Measurements from ENCODE around the gene CHD9. TPM values are rescaled to one million over a fixed set of nuclear protein-coding genes. Genes with fewer than 3 reads are reported as not detected.

The CHD9 gene
- total RNA-seq, 1 experiment from 2014 or later = 18.9 TPM

- DNase-seq (ENCODE audit: low read depth, low spot score) = no peak
- CTCF ChIA-PET = no interaction called here
- Histone ChIP-seq H3K36me3 (ENCODE audit: control insufficient read depth in 1 of 2, insufficient read depth in 2 of 2, low read length in 2 of 2) (no peaks in the 10 kb centered on the region; a peak in 1 of 4 replicates), H3K9ac (ENCODE audit: low read length) (no peak overlapping the region), H3K9me2 (ENCODE audit: insufficient read depth) (no peaks in the 10 kb centered on the region), H4K20me1 (ENCODE audit: insufficient read depth) (no peaks in the 10 kb centered on the region), H3K27ac (ENCODE audit: low read depth, low read length) (no peak overlapping the region), H3K27me3 (ENCODE audit: insufficient read depth, low read length) (no peaks in the 10 kb centered on the region), H3K4me3 (replicated peaks in 1 of 2; ENCODE audit: low read depth in 1 of 2, low read length in 2 of 2) (no peak overlapping the region), H3K4me1 (ENCODE audit: control insufficient read depth in 1 of 2, insufficient read depth in 2 of 2, low read length in 2 of 2) (no peaks in the 10 kb centered on the region), H2AFZ (ENCODE audit: low read depth, low read length, poor library complexity, severe bottlenecking) (no peak overlapping the region), H3K79me2 (ENCODE audit: insufficient read depth, low read length) (no peaks in the 10 kb centered on the region), H3K4me2 (ENCODE audit: low read length) (no peak overlapping the region), H3K9me3 (ENCODE audit: control insufficient read depth in 1 of 2, insufficient read depth in 1 of 2, low read depth in 1 of 2, low read length in 2 of 2) (no peaks in the 10 kb centered on the region)
- no peak for ATAC-seq
- intact Hi-C loops (cut with micrococcal nuclease) = no loop called here
- BruUV-seq (replicated peaks) = no TSS peak
- POLR2A ChIA-PET = no interaction called here
- RAD21 ChIA-PET (ENCODE audit: low non-redundant PET in 1 of 2, low total read pairs in 2 of 2, uncharacterized antibody in 2 of 2, unreplicated experiment in 2 of 2) = no interaction called here
- TF ChIP-seq EZH2phosphoT487 (IDR thresholded peaks at IDR 0.05; ENCODE audit: borderline replicate concordance) (no peak), SIN3A (IDR thresholded peaks at IDR 0.05; ENCODE audit: low read depth) (no peak), FOSL1 (IDR thresholded peaks at IDR 0.05; ENCODE audit: low read depth) (no peak), YY1 (IDR thresholded peaks at IDR 0.05; ENCODE audit: extremely low read depth, insufficient replicate concordance, low read depth, low read length) (no peak), EZH2 (IDR thresholded peaks at IDR 0.05) (no peak), ZFX (IDR thresholded peaks at IDR 0.05) (no peak), EGR1 (IDR thresholded peaks at IDR 0.05; ENCODE audit: low read depth) (no peak), ATF3 (IDR thresholded peaks at IDR 0.05) (no peak), RAD21 (IDR thresholded peaks at IDR 0.05; ENCODE audit: low read depth) (no peak)
- TF ChIP-seq, protein P1, sequence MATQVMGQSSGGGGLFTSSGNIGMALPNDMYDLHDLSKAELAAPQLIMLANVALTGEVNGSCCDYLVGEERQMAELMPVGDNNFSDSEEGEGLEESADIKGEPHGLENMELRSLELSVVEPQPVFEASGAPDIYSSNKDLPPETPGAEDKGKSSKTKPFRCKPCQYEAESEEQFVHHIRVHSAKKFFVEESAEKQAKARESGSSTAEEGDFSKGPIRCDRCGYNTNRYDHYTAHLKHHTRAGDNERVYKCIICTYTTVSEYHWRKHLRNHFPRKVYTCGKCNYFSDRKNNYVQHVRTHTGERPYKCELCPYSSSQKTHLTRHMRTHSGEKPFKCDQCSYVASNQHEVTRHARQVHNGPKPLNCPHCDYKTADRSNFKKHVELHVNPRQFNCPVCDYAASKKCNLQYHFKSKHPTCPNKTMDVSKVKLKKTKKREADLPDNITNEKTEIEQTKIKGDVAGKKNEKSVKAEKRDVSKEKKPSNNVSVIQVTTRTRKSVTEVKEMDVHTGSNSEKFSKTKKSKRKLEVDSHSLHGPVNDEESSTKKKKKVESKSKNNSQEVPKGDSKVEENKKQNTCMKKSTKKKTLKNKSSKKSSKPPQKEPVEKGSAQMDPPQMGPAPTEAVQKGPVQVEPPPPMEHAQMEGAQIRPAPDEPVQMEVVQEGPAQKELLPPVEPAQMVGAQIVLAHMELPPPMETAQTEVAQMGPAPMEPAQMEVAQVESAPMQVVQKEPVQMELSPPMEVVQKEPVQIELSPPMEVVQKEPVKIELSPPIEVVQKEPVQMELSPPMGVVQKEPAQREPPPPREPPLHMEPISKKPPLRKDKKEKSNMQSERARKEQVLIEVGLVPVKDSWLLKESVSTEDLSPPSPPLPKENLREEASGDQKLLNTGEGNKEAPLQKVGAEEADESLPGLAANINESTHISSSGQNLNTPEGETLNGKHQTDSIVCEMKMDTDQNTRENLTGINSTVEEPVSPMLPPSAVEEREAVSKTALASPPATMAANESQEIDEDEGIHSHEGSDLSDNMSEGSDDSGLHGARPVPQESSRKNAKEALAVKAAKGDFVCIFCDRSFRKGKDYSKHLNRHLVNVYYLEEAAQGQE (IDR thresholded peaks at IDR 0.05; ENCODE audit: low read depth) = no peak
Measured at GRCh38 chr16:53262645-53263044, 207.9 kb downstream of the CHD9 start.

Measured in HCT116 (cell line).